TTC549 (cell line): ENCODE measurements around the gene ZNF496.
"Not testable (repeated sequence)": the region's sequence is repeated elsewhere in the genome, so short reads cannot be mapped to it uniquely, and the experiment has no call there.

Source experiments
- FAIRE-seq: peaks from 2 replicates; lab custom pipeline; 2012; peaks lifted over from hg19 to GRCh38; lab: Jason Lieb, UNC

Gene ZNF496

GRCh38 chr1:247358920-247359319 lies 27.3 kb upstream of the ZNF496 start:
- no peak for FAIRE-seq

GRCh38 chr1:247357781-247358211 lies 26.1 kb upstream of the ZNF496 start:
- FAIRE-seq, result no peak

GRCh38 chr1:247357052-247357780 lies 25.5 kb upstream of the ZNF496 start:
- FAIRE-seq, result no peak

GRCh38 chr1:247355160-247355559 lies 23.5 kb upstream of the ZNF496 start:
- FAIRE-seq, result not testable (repeated sequence)

GRCh38 chr1:247352175-247352574 lies 20.5 kb upstream of the ZNF496 start:
- no peak for FAIRE-seq

- no peak for FAIRE-seq
Measured at GRCh38 chr1:247350587-247350986, 18.9 kb upstream of the ZNF496 start.

GRCh38 chr1:247347477-247348222 lies 16.0 kb upstream of the ZNF496 start:
- FAIRE-seq, result no peak

GRCh38 chr1:247345881-247346280 lies 14.2 kb upstream of the ZNF496 start:
- no peak for FAIRE-seq

- FAIRE-seq, result no peak
Measured at GRCh38 chr1:247343801-247344200, 12.1 kb upstream of the ZNF496 start.

GRCh38 chr1:247338723-247339275 lies 7.1 kb upstream of the ZNF496 start:
- no peak for FAIRE-seq

GRCh38 chr1:247337961-247338360 lies 6.3 kb upstream of the ZNF496 start:
- FAIRE-seq, result no peak

GRCh38 chr1:247337250-247337746 lies 5.6 kb upstream of the ZNF496 start:
- no peak for FAIRE-seq

GRCh38 chr1:247336390-247336789 lies 4.7 kb upstream of the ZNF496 start:
- FAIRE-seq, result no peak

GRCh38 chr1:247335882-247336281 lies 4.2 kb upstream of the ZNF496 start:
- no peak for FAIRE-seq

GRCh38 chr1:247334378-247335133 lies 2.9 kb upstream of the ZNF496 start:
- no peak for FAIRE-seq

GRCh38 chr1:247332623-247333361 lies 1.1 kb upstream of the ZNF496 start:
- FAIRE-seq, result no peak

GRCh38 chr1:247332215-247332622 lies 552 bp upstream of the ZNF496 start:
- FAIRE-seq, result no peak

- FAIRE-seq, result no peak
Measured at GRCh38 chr1:247331172-247331524, 519 bp downstream of the ZNF496 start.

GRCh38 chr1:247330548-247331171 lies 1.0 kb downstream of the ZNF496 start:
- no peak for FAIRE-seq

- no peak for FAIRE-seq
Measured at GRCh38 chr1:247329097-247329617, 2.5 kb downstream of the ZNF496 start.

GRCh38 chr1:247328311-247328710 lies 3.4 kb downstream of the ZNF496 start:
- FAIRE-seq, result no peak
